HG02970 (cell line): Measurements from ENCODE around the gene AOPEP.

Experiments used
- ATAC-seq: cut with Tn5 transposase; IDR thresholded peaks from one replicate; pipeline ENCODE4 v1.9.1; 2021; ENCODE audit warnings: mild to moderate bottlenecking, moderate library complexity, moderate number of reproducible peaks; ENCODE audit not compliant: unreplicated experiment, low FRiP score

Gene AOPEP

DNA sequence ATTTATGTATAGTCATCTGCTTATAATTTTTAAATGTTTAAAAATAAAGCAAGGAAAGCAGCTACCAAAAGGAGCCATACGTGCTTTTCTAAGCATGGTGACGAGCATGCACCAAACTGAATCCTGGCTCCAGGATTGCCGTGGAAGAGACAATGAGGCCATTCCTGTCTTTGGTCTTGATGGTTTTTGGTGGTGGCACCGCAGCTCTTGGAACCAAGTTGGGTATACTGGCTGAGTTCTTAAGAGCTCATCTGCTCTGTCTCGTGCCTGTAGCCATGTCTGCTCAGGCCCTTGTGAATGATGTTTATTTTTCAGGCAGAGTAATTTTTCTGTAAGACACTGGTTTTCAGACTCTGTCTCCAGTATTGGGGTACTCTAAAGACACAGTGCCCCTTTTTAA is 345.0 kb downstream of the AOPEP start:
- ATAC-seq = no peak

DNA sequence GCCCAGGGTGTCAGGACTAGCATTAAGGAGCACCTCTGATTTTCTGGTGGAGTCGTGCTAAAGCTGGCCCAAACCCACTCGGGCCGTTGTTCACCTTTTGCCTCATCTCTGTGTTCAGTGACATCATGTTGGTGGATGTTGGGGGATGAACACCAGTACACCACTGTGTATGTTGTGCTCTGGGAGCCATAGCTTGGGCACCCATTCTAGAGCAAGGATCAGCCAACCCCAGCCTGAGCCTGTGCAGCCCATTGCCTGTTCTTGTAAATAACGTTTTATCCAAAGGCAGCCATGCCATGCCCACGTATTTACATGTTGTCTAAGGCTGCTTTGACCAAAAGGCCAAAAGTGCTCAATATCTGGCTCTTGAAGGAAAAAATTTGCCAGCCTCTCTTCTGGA is 345.4 kb downstream of the AOPEP start:
- ATAC-seq = no peak

DNA sequence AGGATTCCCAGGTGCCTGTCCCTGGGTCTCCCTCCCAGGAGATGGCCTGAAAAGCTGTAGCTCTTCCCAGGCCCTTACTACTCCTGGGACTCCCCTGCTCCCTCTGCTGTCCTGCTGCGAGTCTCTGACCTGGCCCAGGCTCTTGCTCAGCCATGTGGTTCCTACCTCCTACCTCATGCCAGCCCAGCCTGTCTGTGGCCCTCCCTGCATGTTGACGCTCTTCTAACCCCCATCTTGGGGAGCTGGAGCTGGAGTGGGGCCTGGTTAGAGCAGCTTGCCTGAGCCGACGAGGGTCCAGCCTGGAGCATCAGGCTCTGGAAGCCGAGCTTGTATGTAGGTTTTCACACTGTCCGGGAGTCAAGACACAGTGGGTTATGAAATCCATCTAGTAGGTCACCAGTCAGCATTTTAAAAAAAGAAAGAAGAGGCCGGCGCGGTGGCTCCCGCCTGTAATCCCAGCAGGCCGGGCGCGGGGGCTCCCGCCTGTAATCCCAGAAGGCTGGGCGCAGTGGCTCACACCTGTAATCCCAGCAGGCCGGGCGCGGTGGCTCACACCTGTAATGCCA is 346.6 kb downstream of the AOPEP start:
- no peak for ATAC-seq

DNA sequence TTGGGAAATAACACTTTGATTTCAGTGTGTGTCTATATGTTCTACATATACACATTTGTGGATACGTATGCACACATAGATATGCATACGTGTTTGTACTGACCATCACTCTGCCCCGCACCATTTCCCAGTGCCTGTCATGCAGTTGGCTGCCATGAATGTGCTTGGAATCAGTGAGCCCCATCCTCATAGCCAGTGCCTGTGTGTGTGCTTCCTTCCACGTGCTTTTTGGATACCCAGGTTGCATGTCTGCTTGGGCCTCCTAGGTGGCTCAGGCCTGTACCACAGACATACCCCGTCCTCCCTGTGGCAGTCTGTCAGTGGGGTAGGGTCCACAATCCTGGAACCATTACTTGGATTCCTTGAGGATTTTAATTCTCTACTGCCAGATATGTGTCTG is 347.4 kb downstream of the AOPEP start:
- ATAC-seq = no peak

DNA sequence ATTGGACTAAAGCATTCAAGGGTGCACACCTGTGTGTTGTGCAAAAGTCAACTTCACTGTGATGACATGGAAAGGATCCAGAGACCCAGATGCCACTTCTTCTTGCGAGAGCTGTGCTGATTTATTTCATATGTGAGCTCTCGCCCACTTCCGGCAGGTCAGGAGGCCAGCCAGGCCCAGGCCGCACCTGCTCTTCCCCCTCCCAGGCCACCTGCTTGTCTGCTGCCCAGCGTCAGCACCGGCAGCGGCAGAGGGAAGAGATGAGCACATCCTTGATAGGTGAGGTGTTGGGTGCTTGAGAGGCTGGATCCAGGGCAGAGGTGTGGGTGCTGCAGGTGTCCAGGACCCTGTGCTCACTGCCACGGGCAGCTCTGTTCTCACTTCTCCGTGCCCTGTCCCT is 348.1 kb downstream of the AOPEP start:
- no peak for ATAC-seq

DNA sequence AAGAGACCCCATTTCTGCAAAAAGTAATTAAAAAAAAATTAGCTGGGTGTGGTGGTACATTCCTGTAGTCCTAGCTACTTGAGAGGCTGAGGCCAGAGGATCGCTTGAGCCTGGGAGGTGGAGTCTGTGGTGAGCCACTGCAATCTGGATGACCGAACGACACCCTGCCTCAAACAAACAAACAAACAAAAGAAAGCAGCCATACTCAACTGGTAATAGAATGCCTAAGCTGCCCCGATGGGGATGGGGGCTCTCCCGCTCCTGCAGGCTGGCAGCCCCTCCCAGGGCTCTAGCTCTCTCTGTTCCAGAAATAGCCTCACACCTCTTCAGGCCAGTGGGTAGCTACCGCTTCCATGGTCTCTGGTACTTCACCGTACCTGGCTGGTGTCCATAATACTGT is 349.2 kb downstream of the AOPEP start:
- no peak for ATAC-seq

DNA sequence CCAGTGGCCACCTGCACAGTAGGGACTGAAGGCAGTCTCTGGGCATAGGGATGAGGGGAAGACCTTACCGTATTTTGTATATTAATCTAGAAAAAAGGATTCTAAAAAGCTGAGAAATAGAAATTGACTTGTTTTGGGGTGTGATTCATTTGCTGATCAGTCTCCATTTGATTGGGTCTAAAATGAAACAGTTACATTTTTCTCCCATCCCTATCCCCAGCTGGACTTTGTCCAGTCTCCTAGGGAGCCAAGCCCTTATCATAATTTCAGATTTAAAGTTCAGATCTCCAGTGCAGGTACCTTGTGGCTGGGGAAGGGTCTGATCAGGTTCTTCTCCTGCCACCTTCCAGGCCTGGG is 350.2 kb downstream of the AOPEP start:
- no peak for ATAC-seq

DNA sequence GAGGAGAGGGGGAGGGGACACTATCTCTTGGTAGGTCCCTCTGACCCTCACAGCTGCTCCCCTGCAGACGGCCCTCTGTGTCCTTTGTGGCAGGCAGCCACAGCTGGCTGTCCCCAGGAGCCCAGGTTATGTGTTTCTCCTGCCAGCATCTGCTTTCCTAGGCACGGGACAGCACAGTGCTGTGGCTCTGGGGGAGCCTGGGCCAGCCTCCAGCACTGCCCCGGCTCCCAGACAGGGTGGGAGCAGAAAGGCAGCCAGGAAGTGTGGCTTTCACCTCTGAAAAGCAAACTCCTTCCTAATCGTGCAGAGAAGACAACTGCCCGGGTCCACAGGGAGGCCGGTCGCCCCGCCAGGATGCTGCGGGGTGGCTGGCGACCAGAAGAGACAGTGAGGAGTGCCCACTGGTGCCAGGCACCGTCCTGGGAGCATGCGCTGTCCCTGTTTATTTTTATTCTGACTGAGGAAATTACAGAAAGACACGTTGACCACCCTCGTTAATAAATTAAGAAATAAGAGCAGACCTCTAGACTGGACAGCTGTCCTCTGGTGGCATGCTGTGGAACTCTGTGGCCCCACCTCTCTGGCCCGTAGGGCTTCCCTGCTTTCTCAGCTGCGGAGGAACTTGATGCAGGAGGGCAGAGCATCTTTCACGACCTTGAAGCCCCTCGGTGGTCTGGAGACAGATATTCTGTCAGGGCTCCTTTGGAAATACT is 350.7 kb downstream of the AOPEP start:
- ATAC-seq = no peak

DNA sequence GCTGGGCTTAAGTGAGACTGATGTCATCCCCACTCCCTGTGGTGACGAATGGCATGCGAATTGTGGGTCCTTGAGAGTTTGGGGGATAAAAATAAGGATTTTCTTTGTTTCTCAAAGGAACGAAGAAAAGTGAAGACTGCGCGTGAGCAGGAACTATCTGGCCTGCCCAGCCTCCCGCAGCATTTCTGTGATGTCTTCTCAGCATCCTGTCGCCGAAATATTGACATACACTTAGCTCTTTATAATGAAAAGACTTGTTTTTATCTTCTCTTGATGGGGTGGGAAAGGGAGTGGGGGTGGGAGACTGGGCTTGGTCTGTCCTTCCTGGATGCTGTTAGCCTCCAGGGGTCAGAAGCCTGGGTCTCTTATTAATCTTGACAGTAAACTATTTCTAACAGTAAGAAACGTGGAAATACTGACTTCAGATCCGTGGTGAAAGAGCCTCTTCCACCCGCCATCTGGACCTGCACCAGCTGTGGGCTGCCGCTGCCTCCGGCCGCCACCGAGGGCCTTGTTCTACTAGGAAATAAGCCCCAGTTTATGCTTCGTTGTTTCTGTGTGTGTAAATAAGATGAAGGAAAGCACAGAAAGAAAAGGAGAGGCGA is 351.4 kb downstream of the AOPEP start:
- ATAC-seq = no peak

DNA sequence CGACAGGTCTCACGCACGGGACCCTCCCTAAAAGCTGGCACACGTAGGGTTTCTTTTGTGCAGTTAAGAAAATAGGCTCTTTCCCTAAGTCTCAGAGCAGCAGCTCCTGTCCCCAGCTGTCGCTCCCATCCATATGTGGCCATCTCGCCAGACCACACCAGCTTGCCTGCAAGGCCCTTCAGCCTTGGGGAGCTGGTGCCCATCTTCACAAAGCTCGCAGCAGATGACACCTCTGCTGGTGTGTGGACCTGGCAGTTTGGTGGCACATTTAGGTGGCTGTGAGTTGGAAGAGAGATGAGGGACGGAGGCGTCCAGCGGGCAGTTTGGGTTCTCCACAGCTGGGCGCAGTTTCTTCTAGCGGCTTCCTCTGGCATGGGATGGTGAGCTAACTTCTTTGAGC is 352.0 kb downstream of the AOPEP start:
- ATAC-seq = no peak

DNA sequence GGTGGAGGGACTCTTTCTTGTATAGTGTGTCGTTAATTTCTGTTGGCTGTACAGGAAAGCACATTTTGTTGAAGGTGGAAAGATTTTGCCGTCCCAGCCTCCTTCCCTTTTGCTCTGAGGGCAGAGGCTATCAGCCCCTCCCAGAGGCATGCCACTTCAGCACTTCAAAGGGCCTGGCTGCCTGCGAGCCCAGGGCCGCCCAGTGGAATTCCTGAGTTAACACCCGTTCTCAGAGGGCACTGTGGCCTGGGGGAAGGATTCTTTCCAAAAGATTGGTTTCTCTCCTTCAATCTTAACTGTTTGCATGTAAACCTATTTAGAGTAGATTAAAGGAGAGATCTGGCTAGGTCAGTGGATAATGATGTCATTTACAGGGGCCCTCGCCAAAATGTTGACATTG is 352.4 kb downstream of the AOPEP start:
- no peak for ATAC-seq

DNA sequence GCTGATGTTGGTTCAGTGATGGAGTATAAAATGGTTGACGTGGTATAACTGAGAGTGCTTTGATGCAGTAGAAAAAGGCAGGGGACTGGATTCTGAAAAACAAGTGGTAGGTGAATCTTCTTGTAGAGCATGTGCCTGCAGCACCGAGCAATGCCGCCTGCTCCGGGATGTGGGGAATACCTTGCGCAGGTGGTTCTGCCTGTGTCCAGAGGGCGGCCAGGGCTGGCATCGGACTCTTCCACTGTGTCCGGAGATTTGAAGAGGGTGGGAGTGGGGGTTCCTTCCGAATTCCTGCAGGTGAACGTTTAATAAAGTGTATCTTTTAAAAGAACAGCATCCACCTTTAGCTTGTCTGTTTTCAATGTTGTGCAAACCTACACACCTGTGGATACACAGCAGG is 353.0 kb downstream of the AOPEP start:
- ATAC-seq = no peak

DNA sequence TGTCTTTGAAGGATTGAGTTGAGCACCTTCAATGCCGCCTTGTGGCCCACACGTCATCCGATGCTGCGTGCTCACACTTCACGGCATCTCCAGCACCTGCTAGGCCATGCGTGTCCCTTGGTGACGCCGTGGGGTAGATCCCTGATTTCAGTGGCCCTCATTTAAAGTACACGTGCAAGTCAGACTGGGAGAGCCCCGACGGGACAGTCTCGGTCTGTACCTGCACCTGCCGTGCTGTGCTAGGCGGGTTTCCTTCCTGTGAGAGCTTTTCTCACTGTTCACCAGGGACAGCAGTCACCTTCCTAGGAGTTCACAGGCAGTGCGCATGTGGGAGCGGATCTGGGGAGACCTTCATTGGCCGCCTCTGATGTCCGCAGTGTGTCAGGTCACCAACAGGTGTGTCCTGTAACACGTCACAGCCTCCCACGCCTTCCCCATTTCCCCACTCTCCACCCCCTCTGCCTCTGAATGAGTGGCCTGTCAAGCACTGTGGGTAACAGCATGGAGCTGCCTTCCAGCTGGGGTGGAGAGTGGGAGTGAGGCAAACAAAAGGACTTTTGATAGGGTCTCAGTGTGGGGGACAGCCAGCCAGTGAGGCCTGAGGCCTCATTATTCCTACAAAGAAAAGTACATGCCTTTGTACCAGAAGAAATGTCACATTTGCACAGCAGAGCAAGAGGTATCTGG is 354.6 kb downstream of the AOPEP start:
- ATAC-seq = no peak

DNA sequence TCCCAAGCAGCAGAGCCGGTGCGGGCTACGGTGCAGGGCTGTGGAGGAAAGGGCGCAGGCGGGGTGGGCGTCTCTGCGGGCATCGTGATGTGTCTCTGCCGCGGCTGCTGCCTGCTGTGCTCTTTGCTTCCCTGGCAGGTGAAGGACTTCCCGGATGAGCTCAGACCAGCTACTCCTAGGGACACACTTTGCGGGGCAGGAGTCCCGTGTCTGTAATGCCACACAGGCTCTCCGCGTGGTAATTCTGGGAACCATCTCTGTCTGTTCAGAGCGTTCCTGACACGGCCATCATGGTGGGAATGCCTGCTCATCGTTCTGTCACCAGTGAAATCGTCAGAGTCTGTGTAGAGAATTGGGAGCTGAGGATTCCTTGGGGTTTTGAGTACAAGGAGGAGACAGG is 355.5 kb downstream of the AOPEP start:
- ATAC-seq = no peak

DNA sequence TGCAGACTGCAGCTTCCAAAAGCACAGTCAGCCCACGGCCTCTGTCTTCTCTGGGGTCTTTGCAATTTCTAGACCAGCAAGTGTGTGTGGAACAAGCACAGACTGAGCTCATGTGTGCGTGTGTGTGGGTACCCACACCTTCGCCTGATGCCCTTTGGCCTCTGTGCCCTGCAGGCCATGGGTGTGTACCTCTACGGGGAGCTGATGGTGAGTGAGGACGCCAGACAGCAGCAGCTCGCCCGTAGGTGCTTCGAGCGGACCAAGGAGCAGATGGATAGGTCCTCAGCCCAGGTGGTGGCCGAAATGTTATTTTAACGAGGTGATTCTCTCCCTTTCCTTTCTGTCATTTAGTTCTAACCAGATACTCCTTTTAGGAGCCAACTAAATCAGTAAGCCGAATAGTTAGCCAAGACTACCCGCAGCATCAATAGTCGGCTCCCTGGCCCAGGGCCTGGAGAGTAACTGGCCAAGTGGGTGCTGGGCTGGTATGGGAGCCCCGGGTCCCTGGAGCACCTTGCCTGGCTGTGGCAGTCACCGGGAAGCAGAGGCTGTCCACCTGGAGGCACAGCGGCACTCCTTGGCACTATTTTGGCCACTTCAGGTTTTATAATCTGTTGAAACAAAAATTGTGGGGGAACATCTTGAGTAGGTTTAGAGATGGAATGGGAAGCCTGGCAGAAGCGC is 356.0 kb downstream of the AOPEP start:
- no peak for ATAC-seq

DNA sequence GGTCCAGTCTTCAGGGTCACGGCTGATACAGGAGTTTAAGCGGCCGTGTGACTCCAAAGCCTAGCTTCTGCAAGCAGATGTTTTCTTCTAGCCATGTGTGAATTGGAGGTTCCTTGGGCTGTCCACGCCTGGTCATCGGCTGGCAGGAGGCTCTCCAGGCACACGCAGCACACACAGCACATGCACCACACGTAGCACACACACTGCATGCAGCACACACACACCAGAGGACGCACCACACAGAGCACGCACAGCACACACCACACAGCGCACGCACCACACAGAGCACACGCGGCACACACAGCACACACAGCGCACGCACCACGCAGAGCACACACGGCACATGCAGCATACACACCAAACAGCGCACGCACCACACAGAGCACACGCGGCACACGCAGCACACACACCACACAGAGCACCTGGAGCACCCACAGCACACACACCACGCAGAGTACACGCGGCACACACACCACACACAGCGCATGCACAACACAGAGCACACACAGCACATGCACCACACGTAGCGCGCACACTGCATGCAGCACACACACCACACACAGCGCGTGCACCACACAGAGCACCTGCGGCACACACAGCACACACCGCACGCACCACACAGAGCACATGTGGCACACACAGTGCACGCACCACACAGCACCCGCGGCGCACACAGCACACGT is 356.7 kb downstream of the AOPEP start:
- no peak for ATAC-seq

DNA sequence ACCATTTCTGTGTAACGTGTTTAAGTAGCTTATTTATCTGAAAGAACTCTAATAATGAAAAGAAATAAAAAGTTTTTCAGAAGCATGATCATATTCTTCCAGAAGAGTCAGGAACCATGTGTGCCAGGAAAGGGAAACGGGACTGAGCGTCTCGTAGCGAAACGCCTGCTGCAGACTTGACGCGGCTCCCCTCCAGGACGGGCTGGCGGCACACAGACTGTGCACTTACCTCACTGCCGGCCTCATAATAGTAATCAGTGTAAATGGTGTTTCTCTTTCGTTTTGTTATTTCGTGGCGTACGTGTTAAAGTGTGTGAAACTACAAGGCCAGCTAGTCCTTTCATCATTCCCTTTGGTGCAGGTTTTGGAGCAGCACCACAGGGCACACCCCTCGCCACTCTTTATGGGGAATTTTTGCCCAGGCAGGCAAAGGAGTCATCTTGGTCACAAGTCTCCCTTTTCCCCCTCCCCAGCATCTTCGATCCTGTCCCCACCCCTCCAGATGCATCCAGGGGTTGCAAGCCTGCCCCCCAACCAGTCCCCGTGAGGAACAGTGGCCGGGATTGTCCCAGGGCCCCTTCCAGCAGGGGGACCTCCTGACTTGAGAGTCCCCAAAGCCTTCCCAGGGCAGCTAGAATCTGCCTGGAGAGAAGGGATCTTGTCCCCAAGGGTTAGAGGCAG is 357.9 kb downstream of the AOPEP start:
- no peak for ATAC-seq

DNA sequence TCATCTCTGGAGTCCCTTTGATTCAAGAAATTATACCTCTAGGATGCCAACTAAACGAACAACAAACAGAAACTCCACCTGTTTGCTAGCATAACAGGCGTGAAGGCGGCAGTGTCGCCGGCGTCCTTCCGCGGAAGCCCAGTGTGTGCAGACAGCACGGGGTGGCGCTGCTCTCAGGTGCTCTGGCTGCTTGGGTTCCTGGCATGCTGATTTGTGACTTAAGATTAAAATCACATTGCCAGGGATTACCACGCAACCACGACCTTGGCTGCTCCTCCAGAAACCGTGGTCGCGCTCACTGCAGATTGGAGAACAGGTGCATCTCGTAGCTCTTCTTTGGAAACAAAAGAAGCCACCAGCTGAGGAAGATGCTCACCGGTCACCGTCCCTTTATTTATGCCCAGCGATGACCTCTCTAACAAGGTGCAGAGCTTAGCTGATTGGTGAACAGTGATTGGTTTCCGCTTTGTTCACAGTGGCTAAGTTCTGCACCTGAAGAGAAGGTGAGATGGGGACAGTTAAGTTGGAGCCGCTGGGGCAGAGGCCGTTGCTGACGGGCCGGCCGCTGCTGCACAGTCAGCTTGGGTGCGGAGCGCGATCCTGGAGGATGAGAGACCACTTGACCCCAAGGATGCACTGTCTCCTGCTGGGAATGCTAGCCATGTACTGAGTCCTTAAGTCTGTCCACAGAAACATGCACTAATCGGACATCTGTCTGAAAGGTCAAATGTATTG is 358.7 kb downstream of the AOPEP start:
- ATAC-seq = no peak

DNA sequence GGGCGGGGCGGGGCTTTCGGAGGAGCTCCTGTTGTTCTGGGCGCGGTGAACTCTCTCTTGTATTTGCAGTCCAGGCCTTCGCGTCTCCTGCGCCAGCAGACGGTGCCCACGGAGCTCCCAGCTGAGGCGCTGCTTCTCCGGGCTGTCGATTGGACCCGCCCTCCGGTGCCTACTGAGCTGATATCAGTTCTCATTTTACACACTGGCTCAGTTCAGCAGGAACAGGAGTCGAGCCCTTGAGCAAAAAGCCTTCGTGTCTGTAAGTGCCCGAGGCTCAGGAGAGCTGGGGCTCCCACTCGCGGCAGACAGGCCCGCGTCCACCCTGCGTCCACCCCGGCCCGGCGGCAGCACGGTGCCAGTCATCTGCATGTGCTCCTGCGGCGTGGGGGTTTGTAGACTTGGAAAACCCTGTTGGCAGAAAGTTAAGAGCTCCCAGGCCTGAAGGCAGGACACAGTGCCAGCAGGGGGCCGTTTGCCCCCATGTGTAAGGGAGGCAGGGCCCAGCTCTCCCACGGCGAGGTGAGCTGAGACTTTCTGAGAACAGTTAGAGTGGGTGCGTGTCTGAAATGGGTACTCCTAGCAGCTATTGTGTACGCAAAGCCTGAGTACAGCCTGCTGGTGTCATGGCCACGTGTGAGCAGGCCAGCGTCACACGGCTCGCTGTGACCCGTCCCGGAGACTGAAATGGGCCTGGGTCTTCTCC is 359.5 kb downstream of the AOPEP start:
- ATAC-seq = no peak
